Chondrocyte (in vitro differentiated cells): ENCODE data around the gene MBD4. TPM values are rescaled to one million over a fixed set of nuclear protein-coding genes. Genes with fewer than 3 reads are reported as not detected.

Experiments
- DNase-seq: peaks from one replicate; pipeline ENCODE4 v3.0.0; 2021; ENCODE audit warnings: mixed read lengths, low spot score
- H3K27ac Mint-ChIP-seq: one replicate; pipeline ENCODE4 v1.8.0; 2021; ENCODE audit warnings: mild to moderate bottlenecking, moderate library complexity, mixed read lengths; ENCODE audit not compliant: unreplicated experiment
- H3K27me3 Mint-ChIP-seq: 2 replicates; pipeline ENCODE4 v1.8.0; 2021; ENCODE audit warnings: low read depth, mixed read lengths
- H3K36me3 Mint-ChIP-seq: 2 replicates; pipeline ENCODE4 v1.8.0; 2021; ENCODE audit warnings: low read depth, mixed read lengths
- H3K4me1 Mint-ChIP-seq: 2 replicates; pipeline ENCODE4 v1.8.0; 2021; ENCODE audit warnings: low read depth, mild to moderate bottlenecking, mixed read lengths
- H3K4me3 Mint-ChIP-seq: one replicate; pipeline ENCODE4 v1.8.0; 2021; ENCODE audit warnings: mild to moderate bottlenecking, moderate library complexity, mixed read lengths; ENCODE audit not compliant: unreplicated experiment
- H3K9me3 Mint-ChIP-seq: 2 replicates; pipeline ENCODE4 v1.8.0; 2021; ENCODE audit warnings: low read depth, mixed read lengths
- total RNA-seq: library from RNA; stranded (reverse); gene quantifications from 3 replicates; pipeline ENCODE4 v1.2.1, GENCODE V29; 2021
- TF ChIP-seq, protein P1 (sequence below): fragments of 200-600 bp; sonication (generic); IDR thresholded peaks from 2 replicates; pipeline ENCODE4 v1.5.0; 2021; ENCODE audit warnings: antibody characterized with exemption, mild to moderate bottlenecking, moderate library complexity

Gene MBD4
- total RNA-seq, 1 donor from 2014 or later: 20.6 TPM

DNA sequence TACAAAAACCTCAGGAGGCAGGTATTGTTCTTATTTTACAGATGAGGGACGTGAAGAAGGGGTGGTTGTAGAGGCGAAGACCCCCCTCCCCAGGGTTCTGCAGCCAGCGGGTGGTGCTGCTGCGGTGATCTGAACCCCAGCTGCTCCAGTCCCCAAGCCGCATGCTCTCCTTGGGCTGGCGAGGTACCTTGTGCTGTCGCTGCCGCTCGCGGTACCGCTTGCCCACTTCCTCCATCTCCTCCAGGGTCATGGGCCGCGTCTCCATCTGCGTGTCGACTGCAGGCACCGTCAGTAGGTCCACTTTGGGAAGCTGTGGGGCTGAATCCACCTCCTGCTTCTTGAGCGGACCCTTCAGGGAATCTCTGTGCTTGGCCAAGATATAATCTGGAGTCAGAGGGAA is 28.8 kb downstream of the MBD4 start:
- Mint-ChIP-seq H3K4me1 (peaks cover 17% of the 10 kb centered on the region), H3K27me3 (no peaks in the 10 kb centered on the region), H3K4me3 (no peak overlapping the region), H3K9me3 (no peaks in the 10 kb centered on the region), H3K27ac (no peak overlapping the region), H3K36me3 (no peaks in the 10 kb centered on the region)
- TF ChIP-seq, protein P1, sequence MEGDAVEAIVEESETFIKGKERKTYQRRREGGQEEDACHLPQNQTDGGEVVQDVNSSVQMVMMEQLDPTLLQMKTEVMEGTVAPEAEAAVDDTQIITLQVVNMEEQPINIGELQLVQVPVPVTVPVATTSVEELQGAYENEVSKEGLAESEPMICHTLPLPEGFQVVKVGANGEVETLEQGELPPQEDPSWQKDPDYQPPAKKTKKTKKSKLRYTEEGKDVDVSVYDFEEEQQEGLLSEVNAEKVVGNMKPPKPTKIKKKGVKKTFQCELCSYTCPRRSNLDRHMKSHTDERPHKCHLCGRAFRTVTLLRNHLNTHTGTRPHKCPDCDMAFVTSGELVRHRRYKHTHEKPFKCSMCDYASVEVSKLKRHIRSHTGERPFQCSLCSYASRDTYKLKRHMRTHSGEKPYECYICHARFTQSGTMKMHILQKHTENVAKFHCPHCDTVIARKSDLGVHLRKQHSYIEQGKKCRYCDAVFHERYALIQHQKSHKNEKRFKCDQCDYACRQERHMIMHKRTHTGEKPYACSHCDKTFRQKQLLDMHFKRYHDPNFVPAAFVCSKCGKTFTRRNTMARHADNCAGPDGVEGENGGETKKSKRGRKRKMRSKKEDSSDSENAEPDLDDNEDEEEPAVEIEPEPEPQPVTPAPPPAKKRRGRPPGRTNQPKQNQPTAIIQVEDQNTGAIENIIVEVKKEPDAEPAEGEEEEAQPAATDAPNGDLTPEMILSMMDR: no peak
- no peak for DNase-seq

DNA sequence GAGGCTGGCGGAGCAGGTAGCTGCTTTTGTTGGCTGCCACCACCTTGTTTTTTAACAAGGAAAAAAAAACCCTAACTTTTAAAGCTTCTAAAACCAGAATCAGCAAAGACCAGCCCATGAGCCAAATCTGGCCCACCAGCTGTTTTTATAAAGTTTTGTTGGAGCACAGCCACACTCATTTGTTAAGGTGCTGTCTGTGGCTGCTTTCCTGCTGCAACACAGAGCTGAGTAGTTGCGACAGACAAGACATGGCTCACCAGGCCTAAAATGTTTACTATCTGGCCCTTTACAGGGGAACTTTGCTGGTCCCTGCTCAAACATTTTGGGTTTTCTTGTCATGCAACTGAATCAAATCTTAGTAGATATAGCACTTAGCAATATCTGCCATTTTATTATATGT is 30.2 kb downstream of the MBD4 start:
- Mint-ChIP-seq H3K27ac (no peak overlapping the region), H3K4me3 (no peak overlapping the region), H3K27me3 (no peaks in the 10 kb centered on the region), H3K36me3 (no peaks in the 10 kb centered on the region), H3K9me3 (no peaks in the 10 kb centered on the region), H3K4me1 (peaks cover 17% of the 10 kb centered on the region)
- no peak for DNase-seq
- TF ChIP-seq, protein P1: no peak

DNA sequence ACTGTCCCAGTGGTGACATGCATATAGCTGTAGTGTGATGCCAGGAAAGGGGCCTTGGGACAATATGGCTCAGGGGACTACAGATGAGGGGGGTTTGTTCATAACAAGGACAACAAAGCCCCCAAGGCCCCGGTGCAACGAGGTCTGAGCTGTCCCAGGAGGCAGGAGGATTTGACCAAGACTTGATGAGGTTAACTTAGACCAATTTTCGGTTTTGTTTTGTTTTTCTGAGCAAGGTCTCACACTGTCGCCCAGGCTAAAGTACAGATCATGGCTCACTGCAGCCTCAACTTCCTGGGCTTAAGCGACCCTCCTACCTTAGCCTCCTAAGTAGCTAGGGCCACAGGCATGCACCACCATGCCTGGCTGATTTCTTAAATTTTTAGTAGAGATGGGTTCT is 35.1 kb downstream of the MBD4 start:
- H3K9me3 Mint-ChIP-seq: no peaks in the 10 kb centered on the region
- no peak overlapping the region for H3K4me3 Mint-ChIP-seq
- H3K4me1 Mint-ChIP-seq: peaks cover 3% of the 10 kb centered on the region
- no peaks in the 10 kb centered on the region for H3K36me3 Mint-ChIP-seq
- no peak overlapping the region for H3K27ac Mint-ChIP-seq
- no peaks in the 10 kb centered on the region for H3K27me3 Mint-ChIP-seq
- TF ChIP-seq, protein P1: no peak
- DNase-seq: no peak

DNA sequence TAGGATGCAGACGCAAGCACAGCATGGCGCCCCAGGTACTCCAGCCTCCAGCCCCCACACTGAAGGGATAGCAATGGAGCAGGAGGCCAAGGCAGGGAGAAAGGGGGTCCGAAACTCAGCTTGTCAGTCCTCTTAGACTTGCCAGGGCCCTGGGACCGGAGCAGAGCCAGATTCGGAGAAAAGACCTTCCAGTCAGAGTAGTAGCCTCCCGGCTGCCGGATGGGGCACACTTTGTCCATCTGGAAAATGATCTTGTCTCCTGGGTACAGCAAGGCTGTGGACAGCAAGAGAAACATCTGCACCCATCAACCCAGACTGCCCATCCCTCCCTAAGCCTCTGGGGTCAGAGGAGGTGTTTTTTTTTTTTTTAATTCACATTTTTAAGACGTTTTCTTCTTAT is 35.6 kb downstream of the MBD4 start:
- Mint-ChIP-seq H3K36me3 (no peaks in the 10 kb centered on the region), H3K9me3 (no peaks in the 10 kb centered on the region), H3K27ac (no peak overlapping the region), H3K4me3 (no peak overlapping the region), H3K27me3 (no peaks in the 10 kb centered on the region), H3K4me1 (peaks cover 3% of the 10 kb centered on the region)
- TF ChIP-seq, protein P1: no peak
- no peak for DNase-seq

DNA sequence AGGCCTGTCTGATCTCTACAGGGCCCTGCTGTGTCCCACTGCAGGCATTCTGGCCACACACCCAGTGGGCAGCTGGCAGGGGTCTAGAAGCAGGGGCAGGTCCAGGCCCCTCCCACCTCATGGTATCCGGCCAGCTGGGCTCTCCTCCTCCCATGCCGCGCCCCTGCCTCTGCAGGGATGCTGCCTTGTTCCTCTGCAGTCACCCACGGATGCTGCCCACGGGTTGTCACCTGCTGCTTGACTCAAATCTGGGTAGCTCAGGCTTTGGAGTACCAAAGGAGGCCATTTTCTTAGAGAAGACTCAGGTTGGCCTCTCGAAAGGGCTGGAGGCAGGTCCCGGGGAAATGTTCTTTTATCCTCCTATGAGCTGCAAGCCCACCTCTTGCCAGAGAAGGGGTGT is 36.3 kb downstream of the MBD4 start:
- Mint-ChIP-seq H3K4me3 (no peak overlapping the region), H3K4me1 (peaks cover 6% of the 10 kb centered on the region), H3K27me3 (no peaks in the 10 kb centered on the region), H3K9me3 (no peaks in the 10 kb centered on the region), H3K36me3 (no peaks in the 10 kb centered on the region), H3K27ac (no peak overlapping the region)
- TF ChIP-seq, protein P1: no peak
- DNase-seq: no peak
